ENCODE data around the gene GPR62.

Gene GPR62

DNA sequence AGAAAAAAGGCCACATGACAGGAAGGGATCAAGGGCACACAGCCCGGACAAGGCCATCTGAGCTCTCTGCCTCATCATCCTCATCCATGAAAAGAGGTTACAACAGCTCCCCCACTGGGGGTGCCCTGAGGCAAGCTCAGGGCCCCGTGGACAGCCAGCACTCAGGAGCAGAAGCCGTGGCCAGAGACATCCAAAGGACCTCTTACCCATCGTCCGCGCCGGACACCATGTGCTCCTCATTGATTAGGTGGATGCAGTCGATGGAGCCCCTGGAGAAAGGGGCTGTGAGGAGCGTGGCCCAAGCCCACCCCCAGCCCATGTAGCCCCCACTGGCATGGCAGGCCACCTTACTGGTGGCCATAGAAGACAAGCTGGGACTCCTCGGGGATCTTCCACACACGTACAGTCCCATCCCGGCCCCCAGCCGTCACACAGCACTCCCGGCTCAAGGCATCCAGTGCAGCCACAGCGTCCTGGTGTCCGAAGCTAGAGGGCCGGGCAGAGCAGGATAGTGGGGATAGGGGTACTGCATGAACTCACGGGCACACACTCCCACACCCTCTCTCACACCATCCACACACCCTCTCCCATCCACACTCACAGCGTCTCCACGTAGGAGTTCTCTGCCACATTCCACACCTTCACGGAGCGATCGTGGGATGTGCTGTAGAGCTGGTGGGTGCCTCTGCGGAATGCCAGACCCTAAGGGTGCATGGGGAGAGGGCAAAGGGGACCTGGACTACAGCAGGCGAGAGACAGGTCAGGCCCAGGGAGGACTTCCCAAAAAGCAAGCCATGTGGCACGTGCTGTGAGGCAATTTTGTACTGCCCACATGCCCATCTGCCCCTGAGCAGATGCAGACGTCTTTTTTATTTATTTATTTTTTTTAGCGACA lies 19.9 kb upstream of the GPR62 start:
- no peaks in the 10 kb centered on the region for H3F3A ChIP-seq (ENCODE audit: low read depth)
- H2AFZ ChIP-seq (ENCODE audit: low read length), result no peak overlapping the region
- no peaks in the 10 kb centered on the region for H3K9me3 ChIP-seq (ENCODE audit: insufficient read depth, low read depth, low read length)
- no peaks in the 10 kb centered on the region for H4K20me1 ChIP-seq (ENCODE audit: insufficient read depth, low read length, poor library complexity, severe bottlenecking)
- TF ChIP-seq, protein P1, sequence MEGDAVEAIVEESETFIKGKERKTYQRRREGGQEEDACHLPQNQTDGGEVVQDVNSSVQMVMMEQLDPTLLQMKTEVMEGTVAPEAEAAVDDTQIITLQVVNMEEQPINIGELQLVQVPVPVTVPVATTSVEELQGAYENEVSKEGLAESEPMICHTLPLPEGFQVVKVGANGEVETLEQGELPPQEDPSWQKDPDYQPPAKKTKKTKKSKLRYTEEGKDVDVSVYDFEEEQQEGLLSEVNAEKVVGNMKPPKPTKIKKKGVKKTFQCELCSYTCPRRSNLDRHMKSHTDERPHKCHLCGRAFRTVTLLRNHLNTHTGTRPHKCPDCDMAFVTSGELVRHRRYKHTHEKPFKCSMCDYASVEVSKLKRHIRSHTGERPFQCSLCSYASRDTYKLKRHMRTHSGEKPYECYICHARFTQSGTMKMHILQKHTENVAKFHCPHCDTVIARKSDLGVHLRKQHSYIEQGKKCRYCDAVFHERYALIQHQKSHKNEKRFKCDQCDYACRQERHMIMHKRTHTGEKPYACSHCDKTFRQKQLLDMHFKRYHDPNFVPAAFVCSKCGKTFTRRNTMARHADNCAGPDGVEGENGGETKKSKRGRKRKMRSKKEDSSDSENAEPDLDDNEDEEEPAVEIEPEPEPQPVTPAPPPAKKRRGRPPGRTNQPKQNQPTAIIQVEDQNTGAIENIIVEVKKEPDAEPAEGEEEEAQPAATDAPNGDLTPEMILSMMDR (conservative IDR thresholded peaks at IDR 0.05; ENCODE audit: low read length), result no peak
- TF ChIP-seq EZH2phosphoT487 (IDR thresholded peaks at IDR 0.05; ENCODE audit: borderline replicate concordance), result no peak
- no peak overlapping the region for H3K4me2 ChIP-seq (ENCODE audit: low read depth, low read length, poor library complexity, severe bottlenecking)
- peaks cover 10% of the 10 kb centered on the region; the same call in 1 of the 2 replicates for H3K79me2 ChIP-seq (ENCODE audit: insufficient read depth, low read length)
- H3K27me3 ChIP-seq (ENCODE audit: insufficient read depth, low read length, poor library complexity, severe bottlenecking), result no peaks in the 10 kb centered on the region
- H3K4me1 ChIP-seq (ENCODE audit: insufficient read depth, low read length, poor library complexity, severe bottlenecking), result peaks cover 5% of the 10 kb centered on the region
- H3K4me3 ChIP-seq (ENCODE audit: low read length, poor library complexity, severe bottlenecking), result no peak overlapping the region
- H3K9ac ChIP-seq (ENCODE audit: low read depth, low read length, poor library complexity, severe bottlenecking), result no peak overlapping the region
- H3K9me2 ChIP-seq (replicated peaks; ENCODE audit: low read depth, low read length), result no peaks in the 10 kb centered on the region
- peaks cover 28% of the 10 kb centered on the region; the same call in 1 of the 2 replicates for H3K36me3 ChIP-seq (ENCODE audit: insufficient read depth, low read length)

DNA sequence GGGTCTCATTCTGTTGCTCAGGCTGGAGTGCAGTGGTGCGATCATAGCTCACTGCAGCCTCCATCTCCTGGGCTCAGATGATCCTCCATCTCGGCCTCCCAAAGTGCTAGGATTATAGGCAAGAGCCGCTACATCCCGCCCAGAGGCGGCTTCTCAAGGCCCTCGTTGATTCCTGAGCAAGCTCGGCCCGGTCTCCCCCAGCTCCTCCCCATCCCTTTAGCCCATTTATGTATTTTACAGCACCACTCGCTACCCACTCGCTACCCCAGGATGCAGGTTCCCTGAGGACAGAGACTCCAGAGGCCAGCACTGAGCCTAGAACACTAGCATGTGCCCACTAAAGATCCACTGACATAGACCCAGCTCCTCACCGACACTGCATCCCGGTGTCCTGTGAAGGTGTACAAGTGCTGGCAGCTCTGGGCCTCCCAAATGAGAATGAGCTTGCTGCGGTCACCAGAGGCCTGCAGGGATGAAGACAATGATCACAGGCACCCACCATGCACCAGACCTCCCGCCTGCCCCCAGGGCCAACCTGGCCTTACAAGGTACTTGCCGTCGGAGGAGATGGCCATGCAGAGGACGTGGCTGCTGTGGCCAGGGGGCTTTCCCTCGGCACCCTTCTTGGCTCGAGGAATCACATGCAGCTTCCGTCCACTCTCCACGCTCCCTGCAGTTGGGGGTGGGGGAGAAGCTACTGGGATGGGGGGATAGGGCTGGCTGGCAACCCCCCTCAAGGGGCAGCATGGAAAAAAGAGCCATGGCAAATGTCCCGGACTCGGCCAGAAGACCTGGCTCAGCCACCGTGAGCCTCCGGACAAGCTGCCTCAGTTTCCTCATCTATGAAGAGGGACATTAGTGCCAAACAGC lies 19.1 kb upstream of the GPR62 start:
- H3K27me3 ChIP-seq (ENCODE audit: insufficient read depth, low read length, poor library complexity, severe bottlenecking), result no peaks in the 10 kb centered on the region
- H4K20me1 ChIP-seq (ENCODE audit: insufficient read depth, low read length, poor library complexity, severe bottlenecking), result peaks cover under 1% of the 10 kb centered on the region
- no peak overlapping the region for H2AFZ ChIP-seq (ENCODE audit: low read length)
- no peak overlapping the region for H3K4me3 ChIP-seq (ENCODE audit: low read length, poor library complexity, severe bottlenecking)
- H3K36me3 ChIP-seq (ENCODE audit: insufficient read depth, low read length), result peaks cover 28% of the 10 kb centered on the region; the same call in 1 of the 2 replicates
- no peaks in the 10 kb centered on the region for H3K9me2 ChIP-seq (replicated peaks; ENCODE audit: low read depth, low read length)
- peaks cover 19% of the 10 kb centered on the region for H3K79me2 ChIP-seq (ENCODE audit: insufficient read depth, low read length)
- H3K9ac ChIP-seq (ENCODE audit: low read depth, low read length, poor library complexity, severe bottlenecking), result no peak overlapping the region
- TF ChIP-seq, protein P1 (conservative IDR thresholded peaks at IDR 0.05; ENCODE audit: low read length), result no peak
- no peak for TF ChIP-seq EZH2phosphoT487 (IDR thresholded peaks at IDR 0.05; ENCODE audit: borderline replicate concordance)
- no peaks in the 10 kb centered on the region for H3F3A ChIP-seq (ENCODE audit: low read depth)
- peaks cover 13% of the 10 kb centered on the region for H3K4me1 ChIP-seq (ENCODE audit: insufficient read depth, low read length, poor library complexity, severe bottlenecking)
- H3K9me3 ChIP-seq (ENCODE audit: insufficient read depth, low read depth, low read length), result no peaks in the 10 kb centered on the region
- no peak overlapping the region for H3K4me2 ChIP-seq (ENCODE audit: low read depth, low read length, poor library complexity, severe bottlenecking)

DNA sequence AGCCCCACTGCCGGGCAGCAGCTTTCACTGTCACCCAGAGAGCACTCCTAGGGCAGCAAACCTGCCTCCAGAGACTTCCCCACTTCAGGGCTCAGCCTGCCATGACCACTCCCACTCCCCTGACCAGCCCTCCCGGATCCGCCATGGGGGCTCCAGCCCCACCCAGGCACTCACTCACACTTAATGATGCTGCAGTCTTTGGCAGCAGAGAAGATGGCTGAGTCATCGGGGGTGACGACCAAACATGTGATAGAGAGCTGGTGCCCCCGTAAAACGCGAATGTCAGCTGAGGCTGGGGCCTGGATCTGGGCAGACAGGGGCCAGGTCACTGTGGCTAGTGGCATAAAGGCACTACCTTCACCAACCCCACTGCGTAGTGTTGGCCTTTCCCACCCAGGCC lies 18.2 kb upstream of the GPR62 start:
- H3K9me2 ChIP-seq (replicated peaks; ENCODE audit: low read depth, low read length), result no peaks in the 10 kb centered on the region
- H3K9ac ChIP-seq (ENCODE audit: low read depth, low read length, poor library complexity, severe bottlenecking), result no peak overlapping the region
- no peak overlapping the region for H3K4me3 ChIP-seq (ENCODE audit: low read length, poor library complexity, severe bottlenecking)
- peaks cover 4% of the 10 kb centered on the region for H4K20me1 ChIP-seq (ENCODE audit: insufficient read depth, low read length, poor library complexity, severe bottlenecking)
- H3K4me1 ChIP-seq (ENCODE audit: insufficient read depth, low read length, poor library complexity, severe bottlenecking), result peaks cover 16% of the 10 kb centered on the region
- no peaks in the 10 kb centered on the region for H3F3A ChIP-seq (ENCODE audit: low read depth)
- H3K27me3 ChIP-seq (ENCODE audit: insufficient read depth, low read length, poor library complexity, severe bottlenecking), result no peaks in the 10 kb centered on the region
- H3K4me2 ChIP-seq (ENCODE audit: low read depth, low read length, poor library complexity, severe bottlenecking), result no peak overlapping the region
- no peak overlapping the region for H2AFZ ChIP-seq (ENCODE audit: low read length)
- peaks cover 23% of the 10 kb centered on the region for H3K79me2 ChIP-seq (ENCODE audit: insufficient read depth, low read length)
- TF ChIP-seq EZH2phosphoT487 (IDR thresholded peaks at IDR 0.05; ENCODE audit: borderline replicate concordance), result no peak
- TF ChIP-seq, protein P1 (conservative IDR thresholded peaks at IDR 0.05; ENCODE audit: low read length), result no peak
- H3K9me3 ChIP-seq (ENCODE audit: insufficient read depth, low read depth, low read length), result no peaks in the 10 kb centered on the region
- peaks cover 28% of the 10 kb centered on the region; the same call in 1 of the 2 replicates for H3K36me3 ChIP-seq (ENCODE audit: insufficient read depth, low read length)

All from Loucy (cell line).